H1 (cell line): Measurements from ENCODE around the gene ZC3H12C. TPM values are rescaled to one million over a fixed set of nuclear protein-coding genes. Genes with fewer than 3 reads are reported as not detected.

Experiments used
- CBX5 ChIP-seq: fragments of 300-800, 300-1000 bp; sonication (generic); IDR thresholded peaks from 2 replicates; pipeline ENCODE4 v1.7.1; 2016; ENCODE audit warnings: antibody characterized with exemption, low read length, low read depth
- KDM1A ChIP-seq: fragments of 200-600, 300-600 bp; sonication (generic); IDR thresholded peaks from 2 replicates; pipeline ENCODE4 v1.7.1; 2016; ENCODE audit warnings: mild to moderate bottlenecking, low read length, borderline replicate concordance
- PHF8 ChIP-seq: fragments of 200-600 bp; sonication (generic); conservative IDR thresholded peaks from 2 replicates; pipeline ENCODE4 v1.7.1; 2012; ENCODE audit warnings: low read depth, mild to moderate bottlenecking, inconsistent platforms, low read length, moderate library complexity
- POLR2AphosphoS5 ChIP-seq: IDR thresholded peaks from 2 replicates; pipeline ENCODE4 v1.6.1; 2011; ENCODE audit warnings: low read depth, low read length
- SIRT6 ChIP-seq: IDR thresholded peaks from one replicate; pipeline ENCODE4 v1.7.1; 2012; ENCODE audit warnings: low read length, inconsistent platforms
- polyA plus RNA-seq, 7 experiments: library from polyadenylated mRNA; depleted of rRNA in 3 of 7; stranded (reverse) in 5 of 7; unstranded in 2 of 7; fragments of >200 nt in 5 of 7; fragments of 200-250 nt in 2 of 7; gene quantifications; 1 replicate in 5 of 7; 2 replicates in 1 of 7; 4 replicates in 1 of 7; pipeline versions ENCODE4 v1.2.1 to v1.2.3, GENCODE V29; 2011 to 2013; ENCODE audit warnings: missing spikeins in 2 of 7, mixed read lengths in 2 of 7
- total RNA-seq: library from RNA; stranded (reverse); fragmentation: NEBNext Ultra II Directional; extraction: Animal tissue kit (Norgen Biotek cat#: 25700); gene quantifications from 2 replicates; pipeline ENCODE4 v1.2.1, GENCODE V29; 2021
- TF ChIP-seq, protein P1 (sequence below): fragments of 300-600 bp; sonication (generic); IDR thresholded peaks from 2 replicates; pipeline ENCODE4 v1.7.1; 2012; ENCODE audit warnings: low read length, moderate library complexity, mild to moderate bottlenecking, inconsistent platforms; ENCODE audit not compliant: insufficient replicate concordance
- TF ChIP-seq, protein P2 (sequence below): IDR thresholded peaks from 2 replicates; pipeline ENCODE4 v1.6.1; 2012; ENCODE audit warnings: inconsistent platforms

Gene ZC3H12C
- total and polyA plus RNA-seq, 2 of the 8 experiments (the other 6 are each of a cell fraction or from before 2014, with no cell fraction given), result 2.0 to 2.7 TPM

GRCh38 chr11:110148775-110149744 lies 55.9 kb downstream of the ZC3H12C start (continued):
- TF ChIP-seq CBX5 (no peak), POLR2AphosphoS5 (no peak), KDM1A (no peak), PHF8 (no peak), SIRT6 (no peak)
- TF ChIP-seq, protein P1, sequence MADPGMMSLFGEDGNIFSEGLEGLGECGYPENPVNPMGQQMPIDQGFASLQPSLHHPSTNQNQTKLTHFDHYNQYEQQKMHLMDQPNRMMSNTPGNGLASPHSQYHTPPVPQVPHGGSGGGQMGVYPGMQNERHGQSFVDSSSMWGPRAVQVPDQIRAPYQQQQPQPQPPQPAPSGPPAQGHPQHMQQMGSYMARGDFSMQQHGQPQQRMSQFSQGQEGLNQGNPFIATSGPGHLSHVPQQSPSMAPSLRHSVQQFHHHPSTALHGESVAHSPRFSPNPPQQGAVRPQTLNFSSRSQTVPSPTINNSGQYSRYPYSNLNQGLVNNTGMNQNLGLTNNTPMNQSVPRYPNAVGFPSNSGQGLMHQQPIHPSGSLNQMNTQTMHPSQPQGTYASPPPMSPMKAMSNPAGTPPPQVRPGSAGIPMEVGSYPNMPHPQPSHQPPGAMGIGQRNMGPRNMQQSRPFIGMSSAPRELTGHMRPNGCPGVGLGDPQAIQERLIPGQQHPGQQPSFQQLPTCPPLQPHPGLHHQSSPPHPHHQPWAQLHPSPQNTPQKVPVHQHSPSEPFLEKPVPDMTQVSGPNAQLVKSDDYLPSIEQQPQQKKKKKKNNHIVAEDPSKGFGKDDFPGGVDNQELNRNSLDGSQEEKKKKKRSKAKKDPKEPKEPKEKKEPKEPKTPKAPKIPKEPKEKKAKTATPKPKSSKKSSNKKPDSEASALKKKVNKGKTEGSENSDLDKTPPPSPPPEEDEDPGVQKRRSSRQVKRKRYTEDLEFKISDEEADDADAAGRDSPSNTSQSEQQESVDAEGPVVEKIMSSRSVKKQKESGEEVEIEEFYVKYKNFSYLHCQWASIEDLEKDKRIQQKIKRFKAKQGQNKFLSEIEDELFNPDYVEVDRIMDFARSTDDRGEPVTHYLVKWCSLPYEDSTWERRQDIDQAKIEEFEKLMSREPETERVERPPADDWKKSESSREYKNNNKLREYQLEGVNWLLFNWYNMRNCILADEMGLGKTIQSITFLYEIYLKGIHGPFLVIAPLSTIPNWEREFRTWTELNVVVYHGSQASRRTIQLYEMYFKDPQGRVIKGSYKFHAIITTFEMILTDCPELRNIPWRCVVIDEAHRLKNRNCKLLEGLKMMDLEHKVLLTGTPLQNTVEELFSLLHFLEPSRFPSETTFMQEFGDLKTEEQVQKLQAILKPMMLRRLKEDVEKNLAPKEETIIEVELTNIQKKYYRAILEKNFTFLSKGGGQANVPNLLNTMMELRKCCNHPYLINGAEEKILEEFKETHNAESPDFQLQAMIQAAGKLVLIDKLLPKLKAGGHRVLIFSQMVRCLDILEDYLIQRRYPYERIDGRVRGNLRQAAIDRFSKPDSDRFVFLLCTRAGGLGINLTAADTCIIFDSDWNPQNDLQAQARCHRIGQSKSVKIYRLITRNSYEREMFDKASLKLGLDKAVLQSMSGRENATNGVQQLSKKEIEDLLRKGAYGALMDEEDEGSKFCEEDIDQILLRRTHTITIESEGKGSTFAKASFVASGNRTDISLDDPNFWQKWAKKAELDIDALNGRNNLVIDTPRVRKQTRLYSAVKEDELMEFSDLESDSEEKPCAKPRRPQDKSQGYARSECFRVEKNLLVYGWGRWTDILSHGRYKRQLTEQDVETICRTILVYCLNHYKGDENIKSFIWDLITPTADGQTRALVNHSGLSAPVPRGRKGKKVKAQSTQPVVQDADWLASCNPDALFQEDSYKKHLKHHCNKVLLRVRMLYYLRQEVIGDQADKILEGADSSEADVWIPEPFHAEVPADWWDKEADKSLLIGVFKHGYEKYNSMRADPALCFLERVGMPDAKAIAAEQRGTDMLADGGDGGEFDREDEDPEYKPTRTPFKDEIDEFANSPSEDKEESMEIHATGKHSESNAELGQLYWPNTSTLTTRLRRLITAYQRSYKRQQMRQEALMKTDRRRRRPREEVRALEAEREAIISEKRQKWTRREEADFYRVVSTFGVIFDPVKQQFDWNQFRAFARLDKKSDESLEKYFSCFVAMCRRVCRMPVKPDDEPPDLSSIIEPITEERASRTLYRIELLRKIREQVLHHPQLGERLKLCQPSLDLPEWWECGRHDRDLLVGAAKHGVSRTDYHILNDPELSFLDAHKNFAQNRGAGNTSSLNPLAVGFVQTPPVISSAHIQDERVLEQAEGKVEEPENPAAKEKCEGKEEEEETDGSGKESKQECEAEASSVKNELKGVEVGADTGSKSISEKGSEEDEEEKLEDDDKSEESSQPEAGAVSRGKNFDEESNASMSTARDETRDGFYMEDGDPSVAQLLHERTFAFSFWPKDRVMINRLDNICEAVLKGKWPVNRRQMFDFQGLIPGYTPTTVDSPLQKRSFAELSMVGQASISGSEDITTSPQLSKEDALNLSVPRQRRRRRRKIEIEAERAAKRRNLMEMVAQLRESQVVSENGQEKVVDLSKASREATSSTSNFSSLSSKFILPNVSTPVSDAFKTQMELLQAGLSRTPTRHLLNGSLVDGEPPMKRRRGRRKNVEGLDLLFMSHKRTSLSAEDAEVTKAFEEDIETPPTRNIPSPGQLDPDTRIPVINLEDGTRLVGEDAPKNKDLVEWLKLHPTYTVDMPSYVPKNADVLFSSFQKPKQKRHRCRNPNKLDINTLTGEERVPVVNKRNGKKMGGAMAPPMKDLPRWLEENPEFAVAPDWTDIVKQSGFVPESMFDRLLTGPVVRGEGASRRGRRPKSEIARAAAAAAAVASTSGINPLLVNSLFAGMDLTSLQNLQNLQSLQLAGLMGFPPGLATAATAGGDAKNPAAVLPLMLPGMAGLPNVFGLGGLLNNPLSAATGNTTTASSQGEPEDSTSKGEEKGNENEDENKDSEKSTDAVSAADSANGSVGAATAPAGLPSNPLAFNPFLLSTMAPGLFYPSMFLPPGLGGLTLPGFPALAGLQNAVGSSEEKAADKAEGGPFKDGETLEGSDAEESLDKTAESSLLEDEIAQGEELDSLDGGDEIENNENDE, result no peak
- TF ChIP-seq, protein P2, sequence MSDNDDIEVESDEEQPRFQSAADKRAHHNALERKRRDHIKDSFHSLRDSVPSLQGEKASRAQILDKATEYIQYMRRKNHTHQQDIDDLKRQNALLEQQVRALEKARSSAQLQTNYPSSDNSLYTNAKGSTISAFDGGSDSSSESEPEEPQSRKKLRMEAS, result no peak
- TF ChIP-seq, all 59 proteins: peak for 0
